Stomach (tissue), 4 donors: ENCODE results near the gene LRFN3.

ENCODE experiments used
- POLR2A ChIP-seq, 4 donors: fragments of 450-650 bp; IDR thresholded peaks; one replicate each; pipeline ENCODE4 v1.6.1; 2016; ENCODE audit warnings: antibody characterized with exemption in 4 of 4, control low read depth in 2 of 4, mild to moderate bottlenecking in 1 of 4, moderate library complexity in 1 of 4
- TF ChIP-seq, protein P1 (sequence below), 7 experiments: fragments of 450-650 bp in 4 of 7; fragments of 200-600 bp in 3 of 7; sonication (generic) in 3 of 7; IDR thresholded peaks; one replicate each; pipeline ENCODE4 v1.5.1; 2016 to 2019; ENCODE audit warnings: antibody characterized with exemption in 7 of 7, control low read depth in 2 of 7, mild to moderate bottlenecking in 1 of 7

DNA sequence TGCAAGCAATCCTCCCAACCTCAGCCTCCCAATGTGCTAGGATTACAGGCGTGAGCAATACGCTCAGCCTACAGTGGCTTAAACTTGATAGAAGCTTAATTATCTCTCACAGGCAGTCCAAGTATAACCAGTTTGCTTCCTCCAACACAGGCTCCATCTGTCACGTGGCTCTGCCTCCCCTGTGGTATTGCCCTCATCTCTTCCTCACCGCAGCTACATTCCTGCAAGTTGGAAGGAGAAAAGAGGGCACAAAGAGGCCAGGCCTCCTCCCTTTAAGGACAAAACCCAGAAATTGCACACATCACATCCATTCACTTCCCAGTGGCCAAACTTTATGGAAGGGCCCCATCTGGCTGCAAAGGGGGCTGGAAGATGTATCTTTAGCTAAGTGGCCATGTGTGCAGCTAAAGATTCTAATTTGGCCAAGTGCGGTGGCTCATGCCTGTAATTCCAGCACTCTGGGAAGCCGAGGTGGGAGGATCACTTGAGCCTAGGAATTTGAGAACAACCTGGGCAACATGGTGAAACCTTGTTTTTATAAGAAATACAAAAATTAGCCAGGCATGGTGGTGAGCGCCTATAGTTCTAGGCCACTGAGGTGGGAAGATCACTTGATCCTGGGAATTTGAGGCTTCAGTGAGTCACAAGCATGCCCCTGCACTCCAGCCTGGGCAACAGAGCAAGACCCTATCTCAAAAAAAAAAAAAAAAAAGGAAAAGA, 55.7 kb downstream of the LRFN3 start:
- TF ChIP-seq, protein P1, sequence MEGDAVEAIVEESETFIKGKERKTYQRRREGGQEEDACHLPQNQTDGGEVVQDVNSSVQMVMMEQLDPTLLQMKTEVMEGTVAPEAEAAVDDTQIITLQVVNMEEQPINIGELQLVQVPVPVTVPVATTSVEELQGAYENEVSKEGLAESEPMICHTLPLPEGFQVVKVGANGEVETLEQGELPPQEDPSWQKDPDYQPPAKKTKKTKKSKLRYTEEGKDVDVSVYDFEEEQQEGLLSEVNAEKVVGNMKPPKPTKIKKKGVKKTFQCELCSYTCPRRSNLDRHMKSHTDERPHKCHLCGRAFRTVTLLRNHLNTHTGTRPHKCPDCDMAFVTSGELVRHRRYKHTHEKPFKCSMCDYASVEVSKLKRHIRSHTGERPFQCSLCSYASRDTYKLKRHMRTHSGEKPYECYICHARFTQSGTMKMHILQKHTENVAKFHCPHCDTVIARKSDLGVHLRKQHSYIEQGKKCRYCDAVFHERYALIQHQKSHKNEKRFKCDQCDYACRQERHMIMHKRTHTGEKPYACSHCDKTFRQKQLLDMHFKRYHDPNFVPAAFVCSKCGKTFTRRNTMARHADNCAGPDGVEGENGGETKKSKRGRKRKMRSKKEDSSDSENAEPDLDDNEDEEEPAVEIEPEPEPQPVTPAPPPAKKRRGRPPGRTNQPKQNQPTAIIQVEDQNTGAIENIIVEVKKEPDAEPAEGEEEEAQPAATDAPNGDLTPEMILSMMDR (IDR thresholded peaks at IDR 0.05): no peak
- no peak for TF ChIP-seq POLR2A (IDR thresholded peaks at IDR 0.05)
